Stimulated activated naive CD8-positive, alpha-beta T cell treated with anti-CD3 and anti-CD28 coated beads, Interleukin-15, Interleukin-2, amounts not matched to agents 100 U/mL and 50 U/mL, for 24 hours (primary cell): ENCODE results near the gene FAM111A.
A peak's percentile ranks its signal among the peaks of the same experiment; 100 is the strongest.
"Not testable (repeated sequence)": the region's sequence is repeated elsewhere in the genome, so short reads cannot be mapped to it uniquely, and the experiment has no call there.

Experiments used
- ATAC-seq: fragments of 150-1000 bp; cut with Tn5 transposase; one replicate; pipeline ENCODE4 v1.10.0; 2021
- DNase-seq: peaks from one replicate; pipeline ENCODE4 v3.0.0; 2021

FAM111A gene

GRCh38 chr11:59142530-59143507 lies at the start of gene FAM111A:
FAM111A (plus strand) TSS chr11:59142856; CDS start chr11:59148873, 6,017 bp downstream.
- peak; percentile 82 for DNase-seq
- ATAC-seq, result peak; percentile 82

- ATAC-seq, DNase-seq: not testable (repeated sequence)
These were observed 49.1 kb upstream of the FAM111A start for GRCh38 chr11:59093576-59093975.

GRCh38 chr11:59095225-59095624 lies 47.4 kb upstream of the FAM111A start:
- peak; percentile 63 for ATAC-seq
- DNase-seq, result not testable (repeated sequence)

GRCh38 chr11:59095972-59096575 lies 46.6 kb upstream of the FAM111A start:
- not testable (repeated sequence) for DNase-seq, ATAC-seq

GRCh38 chr11:59097113-59097708 lies 45.4 kb upstream of the FAM111A start:
- DNase-seq (peak; percentile 63), ATAC-seq (peak; percentile 48)

GRCh38 chr11:59097938-59098337 lies 44.7 kb upstream of the FAM111A start:
- ATAC-seq, DNase-seq: not testable (repeated sequence)

GRCh38 chr11:59102259-59102765 lies 40.3 kb upstream of the FAM111A start:
- DNase-seq, result peak; percentile 76
- ATAC-seq, result peak; percentile 65

GRCh38 chr11:59106363-59107336 lies 36.0 kb upstream of the FAM111A start, which contains the start of gene FAM111B:
FAM111B (plus strand) TSS chr11:59107237; CDS start chr11:59109626, 2,389 bp downstream.
- ATAC-seq, result peak; percentile 87
- peak; percentile 73 for DNase-seq

- peak; percentile 10 for ATAC-seq
- DNase-seq, result peak; percentile 12
These were observed 34.9 kb upstream of the FAM111A start for GRCh38 chr11:59107721-59108120.

GRCh38 chr11:59112494-59112893 lies 30.2 kb upstream of the FAM111A start:
- ATAC-seq (no peak), DNase-seq (no peak)

- ATAC-seq (no peak), DNase-seq (no peak)
These were observed 28.3 kb upstream of the FAM111A start for GRCh38 chr11:59114344-59114743.

- no peak for DNase-seq
- no peak for ATAC-seq
These were observed 27.1 kb upstream of the FAM111A start for GRCh38 chr11:59115553-59115952.

- no peak for ATAC-seq
- no peak for DNase-seq
These were observed 24.9 kb upstream of the FAM111A start for GRCh38 chr11:59117774-59118173.

GRCh38 chr11:59119826-59120225 lies 22.8 kb upstream of the FAM111A start:
- no peak for ATAC-seq
- no peak for DNase-seq

- DNase-seq, result peak; percentile 92
- ATAC-seq, result peak; percentile 98
These were observed 6.8 kb upstream of the FAM111A start for GRCh38 chr11:59135648-59136461.

- not testable (repeated sequence) for ATAC-seq, DNase-seq
These were observed 6.1 kb upstream of the FAM111A start for GRCh38 chr11:59136551-59136950.

GRCh38 chr11:59137190-59137589 lies 5.5 kb upstream of the FAM111A start:
- DNase-seq (no peak), ATAC-seq (no peak)

- ATAC-seq (no peak), DNase-seq (no peak)
These were observed 4.0 kb upstream of the FAM111A start for GRCh38 chr11:59138643-59139042.

GRCh38 chr11:59141191-59141590 lies 1.5 kb upstream of the FAM111A start:
- DNase-seq, result no peak
- ATAC-seq, result no peak
